Subcutaneous abdominal adipose tissue (tissue), 5 donors: ENCODE measurements around the gene BICDL1.

Experiments used
- H3K27ac ChIP-seq: one replicate; pipeline ENCODE4 v1.7.0; 2013; ENCODE audit warnings: low read depth, mild to moderate bottlenecking, inconsistent platforms, low read length, moderate library complexity
- H3K27me3 ChIP-seq, 5 donors: one replicate each; pipeline ENCODE4 v1.7.0; 2013; ENCODE audit warnings: low read length in 5 of 5, inconsistent platforms in 1 of 5; ENCODE audit not compliant: control insufficient read depth in 5 of 5, insufficient read depth in 4 of 5
- H3K36me3 ChIP-seq, 5 donors: one replicate each; pipeline ENCODE4 v1.7.0; 2013; ENCODE audit warnings: low read length in 5 of 5; ENCODE audit not compliant: control insufficient read depth in 5 of 5, insufficient read depth in 5 of 5
- H3K4me1 ChIP-seq, 5 donors: one replicate each; pipeline ENCODE4 v1.7.0; 2013; ENCODE audit warnings: low read length in 5 of 5, mild to moderate bottlenecking in 3 of 5, moderate library complexity in 1 of 5; ENCODE audit not compliant: control insufficient read depth in 5 of 5, insufficient read depth in 5 of 5
- H3K4me3 ChIP-seq, 5 donors: one replicate each; pipeline ENCODE4 v1.7.0; 2013; ENCODE audit warnings: low read length in 5 of 5, low read depth in 1 of 5
- H3K9ac ChIP-seq, 5 donors: one replicate each; pipeline ENCODE4 v1.7.0; 2013; ENCODE audit warnings: low read length in 5 of 5, mild to moderate bottlenecking in 4 of 5, moderate library complexity in 3 of 5
- H3K9me3 ChIP-seq, 5 donors: one replicate each; pipeline ENCODE4 v1.7.0; 2013; ENCODE audit warnings: low read length in 5 of 5; ENCODE audit not compliant: control insufficient read depth in 5 of 5
- donor health status: healthy.
- donor health status: healthy.
- donor health status: healthy.
- donor health status: healthy.
- donor health status: healthy.

The BICDL1 gene

DNA sequence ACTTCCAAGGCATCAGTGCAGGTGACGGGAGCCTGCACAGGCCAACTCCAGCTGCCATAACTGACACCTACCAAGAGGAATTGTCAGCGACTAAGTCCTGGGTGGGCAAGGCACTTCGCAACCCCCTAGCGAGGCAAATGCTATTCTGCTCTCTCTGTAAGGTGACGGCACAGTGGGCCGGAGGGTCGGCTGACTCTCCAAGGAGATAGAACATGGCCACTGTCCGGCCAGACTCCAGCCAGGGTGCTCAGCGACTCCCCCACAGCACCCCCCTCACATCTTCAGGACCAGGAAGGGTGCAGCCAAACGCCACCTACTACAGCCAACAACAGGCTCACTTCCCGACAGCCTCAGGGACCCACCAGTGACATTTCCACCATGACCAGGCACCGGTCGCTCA lies 114.3 kb downstream of the BICDL1 start:
- Histone ChIP-seq H3K4me1 (peaks cover 8 to 43% (median 36%) of the 10 kb centered on the region in 5 donors), H3K36me3 (peaks cover 0 to 81% (median 51%) of the 10 kb centered on the region in 5 donors)

DNA sequence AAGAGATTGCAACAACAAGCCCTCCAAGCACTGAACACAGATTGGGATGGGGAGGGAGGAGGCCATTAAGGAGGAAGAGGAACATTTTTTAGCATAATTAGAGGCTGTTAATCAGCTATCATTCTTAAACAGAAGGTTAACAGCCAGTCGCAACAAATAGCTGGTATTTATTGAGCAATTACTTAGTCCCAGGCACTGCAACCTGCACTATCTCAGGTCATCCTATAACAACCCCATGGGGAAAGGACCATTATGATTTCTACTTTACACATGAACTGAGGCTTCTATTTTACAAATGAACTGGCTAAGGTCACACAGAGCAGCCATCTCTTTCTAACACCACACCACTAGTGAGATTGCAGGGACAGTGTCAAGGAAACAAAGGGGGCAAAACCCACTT lies 117.1 kb downstream of the BICDL1 start:
- no peak overlapping the region for H3K9ac ChIP-seq
- H3K36me3 ChIP-seq = peaks cover 0 to 54% (median 33%) of the 10 kb centered on the region in 5 donors
- no peak overlapping the region for H3K4me3 ChIP-seq
- H3K9me3 ChIP-seq = no peaks in the 10 kb centered on the region
- no peak overlapping the region for H3K27ac ChIP-seq
- H3K27me3 ChIP-seq = no peaks in the 10 kb centered on the region
- peaks cover 12 to 51% (median 50%) of the 10 kb centered on the region in 5 donors for H3K4me1 ChIP-seq

More for the DNA sequence above, 114.3 kb downstream of the BICDL1 start:
- Histone ChIP-seq H3K9ac (no peak overlapping the region), H3K27ac (no peak overlapping the region), H3K27me3 (no peaks in the 10 kb centered on the region), H3K4me3 (no peak overlapping the region), H3K9me3 (no peaks in the 10 kb centered on the region)

DNA sequence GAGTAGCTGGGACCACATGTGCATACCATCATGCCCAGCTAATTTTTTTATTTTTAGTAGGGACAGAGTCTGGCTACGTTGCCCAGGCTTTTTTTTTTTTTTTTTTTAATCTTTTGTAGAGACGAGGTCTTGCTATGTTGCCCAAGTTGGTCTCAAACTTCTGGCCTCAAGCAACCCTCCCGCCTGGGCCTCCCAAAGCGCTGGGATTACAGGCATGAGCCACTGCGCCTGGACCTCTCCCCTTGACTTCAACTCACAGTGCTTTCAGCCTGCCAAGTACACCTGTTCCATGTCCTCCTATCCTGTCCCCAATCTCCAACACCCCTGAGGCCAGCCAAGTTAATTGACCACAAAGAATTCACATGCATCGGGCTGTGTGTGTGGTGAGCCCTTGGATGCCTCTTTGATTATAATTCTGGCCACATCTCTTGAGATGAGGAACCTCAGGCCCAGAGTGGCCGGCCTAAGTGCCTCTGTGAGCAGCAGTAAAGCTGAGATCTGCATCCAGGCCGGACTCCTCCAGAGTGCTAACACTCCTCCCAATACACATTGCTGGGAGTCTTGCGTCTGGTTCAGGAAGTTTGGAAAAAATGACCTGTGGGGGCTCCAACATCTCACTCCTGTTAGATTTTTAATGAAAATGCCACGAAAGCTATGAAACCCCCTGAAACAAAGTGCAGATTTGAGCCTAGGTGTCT lies 120.7 kb downstream of the BICDL1 start:
- no peak overlapping the region for H3K27ac ChIP-seq
- H3K9me3 ChIP-seq = no peaks in the 10 kb centered on the region
- H3K4me3 ChIP-seq = no peak overlapping the region
- no peaks in the 10 kb centered on the region for H3K27me3 ChIP-seq
- peaks cover 0 to 35% (median 15%) of the 10 kb centered on the region in 5 donors for H3K36me3 ChIP-seq
- no peak overlapping the region for H3K9ac ChIP-seq
- peaks cover 7 to 48% (median 41%) of the 10 kb centered on the region in 5 donors for H3K4me1 ChIP-seq

DNA sequence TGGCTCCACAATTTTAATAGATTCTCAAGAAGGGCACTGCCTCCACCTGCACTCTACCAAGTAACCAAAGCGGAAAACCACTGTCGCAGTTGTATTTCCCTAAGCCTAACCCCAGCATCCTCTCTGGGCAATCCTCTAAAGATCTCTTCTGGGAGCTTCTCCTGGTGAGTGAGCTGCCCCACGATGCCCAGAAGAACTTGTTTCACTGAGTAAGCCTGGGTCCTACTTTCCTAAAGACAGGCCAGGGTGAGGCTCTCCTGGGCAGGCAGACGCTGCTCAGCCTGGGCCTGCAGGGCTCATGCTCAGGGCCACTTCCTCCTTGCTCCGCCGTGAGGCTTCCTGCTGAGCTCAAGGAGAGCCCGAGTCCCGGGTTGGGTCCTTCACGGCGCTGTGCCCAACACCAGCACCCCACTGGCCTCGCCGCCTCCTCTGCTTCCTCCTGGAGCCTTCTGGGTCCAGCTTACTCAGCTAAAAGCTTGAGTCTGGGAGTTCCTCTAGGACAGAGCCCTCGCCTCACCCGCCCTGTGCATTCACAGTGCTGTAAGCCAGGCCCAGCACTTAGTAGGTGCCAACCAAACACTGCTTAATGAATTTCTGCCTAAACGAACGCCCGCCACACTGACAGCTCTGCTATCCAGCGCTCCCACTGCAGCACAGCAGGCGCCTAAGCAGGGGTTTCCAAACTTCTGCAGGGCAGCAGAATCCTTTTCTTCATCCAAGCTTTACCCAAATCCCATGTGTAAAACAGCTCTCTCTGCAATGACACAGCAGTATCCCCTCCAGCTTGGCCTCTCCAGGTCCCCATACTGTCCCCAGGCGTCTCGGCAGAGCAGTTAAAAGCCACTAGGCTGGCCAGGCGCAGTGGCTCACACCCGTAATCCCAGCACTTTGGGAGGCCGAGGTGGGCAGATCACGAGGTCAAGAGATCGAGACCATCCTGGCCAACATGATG lies 121.8 kb downstream of the BICDL1 start:
- peaks cover 12 to 59% (median 53%) of the 10 kb centered on the region in 5 donors for H3K4me1 ChIP-seq
- peaks cover 0 to 28% (median 9%) of the 10 kb centered on the region in 5 donors for H3K36me3 ChIP-seq

DNA sequence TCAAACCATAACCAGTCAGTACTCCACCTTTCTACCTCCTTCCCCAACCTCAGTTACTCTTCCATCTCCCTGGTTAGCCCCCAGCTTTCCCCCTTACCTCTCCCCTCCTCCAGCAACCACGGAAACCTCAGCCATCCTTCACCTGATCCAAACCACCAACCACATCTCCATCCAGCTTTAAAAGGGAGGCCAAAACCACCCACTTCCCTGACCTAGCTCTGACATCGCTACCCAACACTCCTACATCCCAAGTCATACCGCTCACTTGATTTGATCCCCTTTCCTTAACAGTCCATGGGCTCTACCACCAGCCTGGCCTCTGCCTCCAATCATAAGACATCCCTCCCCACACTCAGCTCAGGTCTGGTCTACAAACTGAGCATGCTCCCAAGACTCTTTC lies 126.0 kb downstream of the BICDL1 start:
- Histone ChIP-seq H3K27ac (peak overlapping the region; percentile 75), H3K36me3 (peaks cover 0 to 7% (median 2%) of the 10 kb centered on the region in 5 donors), H3K9ac (peak overlapping the region in 4 of 5 donors; percentile 85 to 92 (median 90)), H3K4me3 (peak overlapping the region; percentile 88 to 97 (median 95)), H3K9me3 (no peaks in the 10 kb centered on the region), H3K27me3 (no peaks in the 10 kb centered on the region), H3K4me1 (peaks cover 8 to 75% (median 65%) of the 10 kb centered on the region in 5 donors)

More for the DNA sequence above, 121.8 kb downstream of the BICDL1 start:
- Histone ChIP-seq H3K4me3 (peak overlapping the region in 1 of 5 donors; percentile 30), H3K9ac (peak overlapping the region in 3 of 5 donors; percentile 16 to 43 (median 21)), H3K27ac (peak overlapping the region; percentile 16), H3K27me3 (no peaks in the 10 kb centered on the region), H3K9me3 (no peaks in the 10 kb centered on the region)

DNA sequence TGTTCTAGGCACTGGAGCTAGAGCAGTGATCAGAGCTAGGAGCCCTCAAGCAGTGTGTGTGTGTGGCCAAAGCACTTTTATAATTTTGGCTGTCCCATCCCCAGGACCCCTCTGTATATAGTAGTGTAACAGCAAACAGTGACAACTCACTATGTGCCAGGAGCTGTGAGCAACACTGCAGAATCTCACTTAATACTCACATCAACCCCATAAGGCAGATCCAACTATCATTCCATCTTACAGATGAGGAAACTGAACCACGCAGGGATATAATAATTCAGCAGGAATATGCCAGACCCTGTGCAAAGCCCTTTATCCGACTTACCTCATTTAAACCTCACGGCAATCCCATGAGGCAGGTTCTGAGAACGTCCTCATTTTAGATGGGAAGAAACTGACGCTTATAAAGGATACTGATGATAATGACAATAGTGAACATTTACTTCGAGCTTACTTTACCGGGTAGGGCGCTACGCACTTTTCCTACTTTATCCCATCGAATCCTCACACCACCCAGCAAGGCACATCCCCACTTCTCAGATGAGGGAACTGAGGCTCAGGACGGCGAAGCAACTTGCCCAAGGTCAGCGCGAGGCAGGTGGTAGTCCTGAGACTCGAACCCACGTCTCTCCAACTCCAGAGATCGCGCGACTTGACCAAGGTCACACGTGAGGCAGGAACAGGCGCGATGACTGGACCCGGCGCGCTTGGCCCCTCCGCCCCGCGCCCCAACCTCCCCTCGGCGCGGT lies 126.8 kb downstream of the BICDL1 start:
- Histone ChIP-seq H3K27ac (peak overlapping the region; percentile 75), H3K4me3 (peak overlapping the region; percentile 88 to 97 (median 95)), H3K36me3 (peaks cover 0 to 7% (median 2%) of the 10 kb centered on the region in 5 donors), H3K9ac (peak overlapping the region; percentile 50 to 92 (median 90)), H3K9me3 (no peaks in the 10 kb centered on the region), H3K27me3 (no peaks in the 10 kb centered on the region), H3K4me1 (peaks cover 5 to 67% (median 57%) of the 10 kb centered on the region in 5 donors)

DNA sequence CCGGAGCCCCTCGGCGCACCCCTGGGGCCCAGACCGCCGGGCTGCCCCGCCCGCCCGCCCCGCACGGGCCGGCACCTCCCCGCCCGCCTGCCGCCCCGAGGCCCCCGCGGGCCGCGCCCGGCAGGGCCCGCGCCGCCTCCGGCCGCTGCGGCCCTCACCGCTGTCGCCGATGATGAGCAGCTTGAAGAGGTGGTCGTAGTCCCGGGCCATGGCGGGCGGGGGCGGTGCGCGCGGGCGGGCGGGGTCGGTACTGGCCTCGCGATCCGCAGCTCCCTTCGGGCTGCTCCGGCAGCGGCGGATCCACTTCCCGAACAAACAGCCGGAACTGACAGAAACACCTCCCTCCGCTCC lies 127.4 kb downstream of the BICDL1 start, which contains the start of gene RAB35:
TSS of gene RAB35 (minus strand) at position 313 of the 351 bp plus-strand sequence. CDS start at position 210, 103 bp downstream.
- no peaks in the 10 kb centered on the region for H3K9me3 ChIP-seq
- peak within 1 kb of the TSS; percentile 79 for H3K27ac ChIP-seq
- peak within 1 kb of the TSS; percentile 50 to 93 (median 90) for H3K9ac ChIP-seq
- H3K4me1 ChIP-seq = peaks cover 5 to 62% (median 52%) of the 10 kb centered on the region in 5 donors
- peaks cover 0 to 7% (median 2%) of the 10 kb centered on the region in 5 donors for H3K36me3 ChIP-seq
- H3K4me3 ChIP-seq = peak within 1 kb of the TSS; percentile 88 to 97 (median 95)
- no peaks in the 10 kb centered on the region for H3K27me3 ChIP-seq

DNA sequence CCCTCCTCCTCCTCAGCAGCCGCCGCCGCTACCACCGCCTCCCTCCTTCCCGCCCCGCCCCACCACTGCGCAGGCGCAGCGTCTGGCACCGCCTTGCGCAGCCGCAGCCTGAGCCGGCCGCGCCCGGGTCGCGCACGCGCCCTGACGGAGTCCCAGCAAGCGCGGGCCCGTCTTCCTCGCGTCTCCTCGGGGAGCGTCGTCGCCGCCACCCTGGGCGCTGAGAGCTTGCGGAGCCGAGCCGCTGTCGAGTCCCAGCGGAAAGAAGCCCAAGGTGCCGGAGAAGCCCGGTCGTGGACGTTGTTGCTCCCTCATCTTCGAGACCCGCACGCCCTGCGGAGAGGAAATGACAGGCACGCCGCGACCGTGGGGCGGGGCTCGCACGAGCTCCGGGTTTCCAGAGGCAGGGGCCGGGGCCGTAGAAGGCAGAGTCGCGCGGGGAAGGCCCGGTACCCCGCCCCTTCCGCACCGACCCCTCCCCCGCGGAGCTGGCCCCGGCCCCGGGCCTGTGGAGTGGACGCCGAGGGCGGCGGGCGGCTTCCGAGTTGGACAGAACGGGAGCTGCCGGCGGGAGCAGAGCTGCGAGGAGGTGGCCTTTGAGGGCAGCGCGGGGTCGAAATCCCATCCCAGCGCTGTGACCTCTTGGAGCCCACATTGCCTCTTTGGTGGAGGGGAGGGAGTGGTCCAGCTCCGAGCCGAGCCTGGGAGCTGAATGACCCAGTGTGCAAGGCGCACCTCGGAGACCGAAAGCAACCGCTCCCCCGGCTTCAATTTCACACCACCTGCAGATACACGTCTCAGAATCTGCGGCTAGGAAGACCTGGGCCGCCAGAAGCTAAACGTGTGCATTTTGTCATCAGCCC lies 128.0 kb downstream of the BICDL1 start:
- Histone ChIP-seq H3K27me3 (no peaks in the 10 kb centered on the region), H3K9me3 (no peaks in the 10 kb centered on the region), H3K36me3 (peaks cover 0 to 7% (median 2%) of the 10 kb centered on the region in 5 donors), H3K4me1 (peaks cover 5 to 55% (median 47%) of the 10 kb centered on the region in 5 donors), H3K4me3 (peak overlapping the region; percentile 84 to 97 (median 88)), H3K9ac (peak overlapping the region in 4 of 5 donors; percentile 81 to 93 (median 90)), H3K27ac (peak overlapping the region; percentile 79)
